HG03066 (cell line): ENCODE measurements around the gene RINT1.
"Not testable (repeated sequence)": the region's sequence is repeated elsewhere in the genome, so short reads cannot be mapped to it uniquely, and the experiment has no call there.

Source experiments
- ATAC-seq: cut with Tn5 transposase; IDR thresholded peaks from one replicate; pipeline ENCODE4 v1.9.1; 2021; ENCODE audit warnings: low read depth; ENCODE audit not compliant: unreplicated experiment

RINT1 gene

DNA sequence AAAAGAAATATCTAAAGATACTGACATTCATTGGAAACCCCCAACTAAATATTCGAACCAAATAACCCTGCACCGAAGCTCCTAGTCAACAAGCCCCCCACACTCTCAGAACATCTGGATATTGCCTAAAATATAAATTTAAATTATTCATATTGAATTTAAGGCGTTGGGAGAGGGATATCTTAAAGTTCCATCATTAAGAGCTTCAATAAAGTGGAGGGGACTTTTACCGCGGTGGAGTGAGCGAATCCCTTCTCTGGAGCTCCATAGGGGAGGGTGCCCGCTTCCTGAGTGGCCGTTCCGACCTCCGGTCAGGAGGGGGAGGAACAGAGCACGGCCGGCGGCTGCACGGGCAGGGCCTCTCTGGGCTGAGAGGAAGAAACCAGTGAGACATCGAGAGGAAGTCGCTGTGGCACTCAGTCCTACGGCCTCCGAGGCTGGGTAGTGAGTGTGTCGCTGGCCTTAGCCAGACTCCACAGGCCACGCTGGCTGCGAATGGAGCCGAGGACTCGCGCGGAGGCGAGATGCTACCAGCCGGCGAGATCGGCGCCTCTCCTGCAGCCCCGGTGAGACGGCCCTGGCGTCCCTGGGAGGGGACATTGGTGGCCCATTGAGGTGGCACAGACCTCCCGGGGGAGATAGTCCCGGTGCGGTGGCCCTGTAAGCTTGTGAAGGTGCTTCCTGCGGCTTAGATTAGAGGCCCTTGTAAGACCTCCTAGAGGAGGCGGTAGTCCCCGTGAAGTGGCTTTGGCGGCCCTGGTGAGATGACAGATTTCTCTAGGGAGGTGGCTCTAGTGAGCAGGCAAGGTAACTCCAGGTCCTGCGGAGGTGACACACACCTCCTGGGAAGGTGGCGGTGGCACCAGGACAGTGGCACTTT lies at the start of gene RINT1:
Gene RINT1, plus strand, starts transcription at position 410 of the 880 bp plus-strand sequence. Its CDS starts 115 bp downstream, at position 525.
- ATAC-seq, result peak; percentile 92

DNA sequence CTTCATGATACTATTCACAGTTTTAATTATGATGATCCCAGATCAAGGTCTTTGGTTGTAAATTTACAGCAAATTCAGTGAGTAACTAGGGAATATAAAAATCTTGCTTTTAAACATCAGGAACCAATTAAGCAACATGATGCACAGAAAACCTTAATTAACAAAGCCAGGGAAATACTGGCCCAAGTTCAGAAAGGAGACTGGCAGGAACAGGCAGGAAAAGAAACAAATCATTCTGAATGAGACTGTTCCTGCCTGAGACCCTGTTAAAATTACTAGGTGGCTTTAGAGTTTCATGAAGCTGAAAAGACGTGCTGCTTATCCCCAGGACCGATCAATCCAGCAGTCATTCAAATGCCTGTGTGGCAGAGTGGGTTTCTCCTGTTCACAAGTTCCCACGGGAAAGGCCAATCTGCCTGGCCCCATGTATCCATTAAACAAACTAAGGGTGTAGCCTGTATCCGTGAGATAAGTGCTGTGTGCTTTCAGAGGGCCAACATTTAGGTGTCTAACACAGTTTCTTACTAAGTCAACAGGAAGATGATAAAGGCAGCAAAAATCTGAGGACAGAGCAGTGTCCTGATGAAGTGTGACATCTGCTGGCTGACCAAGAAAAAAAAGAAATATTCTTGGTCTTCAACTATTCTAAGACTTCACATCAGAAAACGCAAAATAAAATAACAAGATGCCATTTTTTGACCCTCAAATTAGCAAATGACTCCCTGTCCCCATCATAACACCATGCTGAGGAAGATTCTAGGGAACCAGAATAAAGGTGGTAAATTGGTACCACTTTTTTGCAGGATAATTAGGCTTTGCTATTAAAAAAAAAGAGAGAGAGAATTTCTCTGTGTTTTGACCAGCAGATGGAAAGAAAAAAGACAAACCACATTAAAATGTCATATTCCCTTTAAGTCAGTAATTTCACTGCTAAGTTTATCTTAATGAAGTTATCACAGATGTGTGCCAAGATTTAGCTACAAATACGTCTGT lies 44.1 kb upstream of the RINT1 start:
- ATAC-seq, result no peak

DNA sequence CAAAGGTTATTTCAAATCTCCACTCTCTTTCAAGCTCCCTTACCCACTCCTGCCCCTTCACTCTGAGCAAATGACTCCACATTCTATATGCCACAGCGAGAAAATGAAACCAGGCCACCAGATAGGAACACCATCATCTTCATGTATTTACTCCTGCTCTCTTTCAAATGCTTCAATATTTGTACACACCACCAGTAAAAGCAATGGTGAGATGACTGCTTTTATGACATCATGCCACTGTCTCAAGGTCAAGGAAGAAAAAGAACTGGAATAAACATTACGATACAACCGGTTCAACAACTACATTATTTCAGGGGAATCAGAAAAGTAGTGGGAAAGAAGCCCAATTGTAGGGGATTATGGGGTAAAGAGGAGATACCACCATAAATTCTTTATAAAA lies 42.6 kb upstream of the RINT1 start:
- no peak for ATAC-seq

GRCh38 chr7:105493196-105493922 lies 38.6 kb upstream of the RINT1 start:
- ATAC-seq, result no peak

DNA sequence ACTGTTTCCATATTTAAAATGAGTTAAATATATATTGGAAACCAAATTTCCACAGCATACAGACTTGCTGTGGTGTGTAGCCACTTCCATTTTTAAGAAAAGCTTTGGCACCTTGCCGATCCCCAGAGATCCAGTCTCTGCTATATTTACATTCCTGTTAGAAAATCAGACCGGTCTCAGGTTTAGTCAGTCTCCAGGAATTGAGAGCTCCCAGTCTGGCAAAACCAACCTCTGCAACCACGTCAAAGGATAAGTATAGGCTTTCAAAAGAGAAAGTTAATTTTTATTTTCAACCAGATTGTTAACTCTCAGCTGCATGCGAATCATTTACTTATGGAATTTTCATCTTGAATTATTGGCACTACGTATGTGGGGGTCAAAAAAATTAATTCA lies 38.1 kb upstream of the RINT1 start:
- no peak for ATAC-seq

DNA sequence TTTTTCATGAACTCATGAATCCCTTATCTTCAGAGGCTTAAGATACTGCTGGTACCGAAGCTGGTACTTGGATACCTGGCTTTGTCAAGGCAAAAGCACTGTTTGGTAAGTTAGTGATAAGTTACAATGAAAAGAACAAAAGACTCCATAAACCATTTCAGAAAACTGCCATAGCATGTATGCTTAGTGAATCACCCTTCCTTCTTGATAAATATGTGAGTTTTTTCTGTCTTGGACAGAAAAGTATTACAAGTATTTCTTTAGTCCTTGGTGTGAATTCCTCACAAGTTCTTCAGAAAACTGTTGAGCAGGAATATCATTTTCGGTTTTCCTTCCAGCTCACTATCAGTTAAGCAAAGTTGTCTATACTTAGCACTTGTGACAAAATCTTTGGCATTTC lies 35.5 kb upstream of the RINT1 start:
- no peak for ATAC-seq

DNA sequence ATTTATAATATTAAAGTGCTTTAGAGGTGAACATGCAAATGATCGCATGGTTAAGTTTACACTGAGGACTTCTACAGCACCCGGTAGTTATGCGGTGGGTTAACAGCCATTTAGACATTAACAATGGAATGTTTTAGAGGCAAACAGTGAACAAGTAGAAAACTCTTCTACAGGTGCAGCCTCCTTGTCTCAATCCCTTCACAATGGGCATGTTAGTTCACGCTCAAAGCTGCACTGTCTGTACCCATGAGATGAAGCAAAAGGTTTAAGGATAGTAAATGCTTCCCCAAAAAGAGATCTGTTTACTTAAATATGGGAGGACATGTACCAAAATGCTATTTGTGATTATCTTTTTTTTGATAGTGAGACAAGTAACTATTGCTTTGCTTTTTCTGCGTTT lies 35.0 kb upstream of the RINT1 start:
- no peak for ATAC-seq

DNA sequence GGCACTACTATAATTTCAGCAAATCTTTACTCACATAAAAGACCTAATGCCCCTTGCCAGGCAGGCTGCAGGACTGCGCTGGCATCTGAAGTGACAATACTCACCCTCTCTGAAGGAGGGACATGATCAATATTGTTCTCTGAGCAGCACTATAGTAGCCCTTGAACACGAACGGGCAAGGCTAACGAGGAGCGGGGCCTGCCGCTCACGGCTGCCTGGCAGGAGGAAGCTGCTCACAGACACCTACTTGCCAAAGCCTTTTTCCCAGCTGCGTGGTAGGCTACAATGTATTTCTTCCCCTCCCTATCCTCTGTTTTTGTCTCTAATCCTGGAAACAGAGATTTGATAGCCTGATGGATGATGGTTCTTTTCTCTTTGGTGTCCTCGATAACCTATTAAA lies 29.8 kb upstream of the RINT1 start:
- ATAC-seq, result no peak

DNA sequence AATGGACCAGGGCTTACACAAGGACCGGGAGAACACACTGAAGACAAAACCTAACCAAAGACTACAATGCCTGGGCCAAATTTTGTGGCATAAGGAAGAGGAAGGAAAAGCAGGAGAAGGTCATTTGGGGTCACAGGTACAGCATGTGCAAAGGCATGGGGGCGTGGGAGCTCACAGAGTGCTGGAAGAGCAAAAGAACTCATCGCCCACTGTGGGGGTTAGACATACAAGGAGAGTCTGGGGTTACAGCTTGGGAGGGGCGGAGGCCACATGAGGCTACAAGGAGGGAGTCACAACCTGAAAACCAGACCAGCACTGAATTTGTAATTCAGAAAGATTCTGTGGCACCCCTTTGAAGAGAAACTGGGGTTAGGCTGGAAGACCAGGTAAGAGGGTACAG lies 19.6 kb upstream of the RINT1 start:
- ATAC-seq, result no peak

GRCh38 chr7:105512926-105513526 lies 19.0 kb upstream of the RINT1 start:
- ATAC-seq, result no peak

DNA sequence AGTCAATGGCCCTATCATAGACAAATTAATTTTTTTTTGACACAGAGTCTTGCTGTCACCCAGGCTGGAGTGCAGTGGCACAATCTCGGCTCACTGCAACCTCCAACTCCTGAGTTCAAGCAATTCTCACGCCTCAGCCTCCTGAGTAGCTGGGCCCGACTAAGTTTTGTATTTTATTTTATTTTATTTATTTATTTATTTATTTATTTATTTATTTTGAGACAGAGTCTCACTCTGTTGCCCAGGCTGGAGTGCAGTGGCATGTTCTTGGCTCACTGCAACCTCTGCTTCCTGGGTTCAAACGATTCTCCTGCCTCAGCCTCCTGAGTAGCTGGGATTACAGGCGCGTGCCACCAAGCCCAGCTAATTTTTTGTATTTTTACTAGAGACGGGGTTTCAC lies 16.4 kb upstream of the RINT1 start:
- ATAC-seq, result not testable (repeated sequence)

- no peak for ATAC-seq
Measured at GRCh38 chr7:105519353-105519752, 12.6 kb upstream of the RINT1 start.

DNA sequence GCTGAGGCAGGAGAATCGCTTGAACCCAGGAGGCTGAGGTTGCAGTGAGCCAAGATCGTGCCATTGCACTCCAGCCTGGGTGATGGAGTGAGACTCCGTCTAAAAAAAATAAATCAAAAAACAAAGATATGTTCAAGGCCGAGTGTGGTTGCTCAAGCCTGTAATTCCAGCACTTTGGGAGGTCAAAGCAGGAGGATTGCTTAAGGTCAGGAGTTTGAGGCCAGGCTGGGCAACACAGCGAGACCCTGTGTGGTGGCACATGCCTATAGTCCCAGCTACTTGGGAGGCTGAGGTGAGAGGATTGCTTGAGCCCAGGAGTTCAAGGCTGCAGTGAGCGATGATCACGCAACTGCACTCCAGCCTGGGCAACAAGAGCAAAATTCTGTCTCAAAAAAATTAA lies 11.4 kb upstream of the RINT1 start:
- not testable (repeated sequence) for ATAC-seq

- ATAC-seq, result peak; percentile 40
Measured at GRCh38 chr7:105521027-105521716, 10.8 kb upstream of the RINT1 start.

- peak; percentile 77 for ATAC-seq
Measured at GRCh38 chr7:105521717-105522463, 10.1 kb upstream of the RINT1 start, which contains the start of gene PUS7. TSS of gene PUS7 (minus strand) at chr7:105522271. CDS start at chr7:105508512, 13,759 bp downstream.

GRCh38 chr7:105524423-105524822 lies 7.6 kb upstream of the RINT1 start:
- not testable (repeated sequence) for ATAC-seq

GRCh38 chr7:105524840-105525239 lies 7.2 kb upstream of the RINT1 start:
- ATAC-seq, result no peak

DNA sequence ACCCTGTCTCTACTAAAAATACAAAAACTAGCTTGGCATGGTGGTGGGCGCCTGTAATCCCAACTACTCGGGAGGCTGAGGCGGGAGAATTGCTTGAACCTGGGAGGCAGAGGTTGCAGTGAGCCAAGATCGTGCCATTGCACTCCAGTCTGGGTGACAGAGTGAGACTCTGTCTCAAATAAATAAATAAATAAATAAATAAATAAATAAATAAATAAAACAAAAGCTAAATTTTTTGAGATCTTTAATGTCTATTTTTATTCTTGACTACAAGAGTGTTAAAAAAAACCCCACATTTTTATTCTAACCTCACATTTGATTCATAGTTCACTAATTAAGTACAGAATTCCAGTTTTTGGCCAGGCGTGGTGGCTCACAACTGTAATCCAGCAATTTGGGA lies 4.3 kb upstream of the RINT1 start:
- not testable (repeated sequence) for ATAC-seq

- ATAC-seq, result no peak
Measured at GRCh38 chr7:105530126-105530525, 1.9 kb upstream of the RINT1 start.
